ENCODE data around the gene OPCML. TPM values are rescaled to one million over a fixed set of nuclear protein-coding genes. Genes with fewer than 3 reads are reported as not detected.

Gene OPCML
- total and polyA plus RNA-seq, 2 of the 13 experiments (the other 11 are each of a cell fraction or from before 2014, with no cell fraction given) = not detected

DNA sequence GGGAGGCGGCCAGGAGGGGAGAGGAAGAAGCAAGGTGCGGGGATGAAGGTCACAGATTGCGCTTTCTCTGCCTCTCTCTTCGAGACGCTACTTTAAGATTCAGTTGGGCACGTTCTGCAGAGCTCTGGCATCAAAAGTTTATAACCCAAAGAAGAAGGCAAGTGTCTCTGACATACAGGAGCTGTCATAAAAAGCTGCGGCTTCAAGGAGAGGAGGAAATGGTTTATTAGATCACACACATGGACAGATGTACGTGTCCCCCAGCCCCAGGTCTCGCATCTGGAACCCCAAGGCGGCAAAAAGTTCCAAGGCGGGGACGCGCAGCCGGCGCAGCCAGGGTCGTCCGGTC lies 589.0 kb downstream of the OPCML start (continued):
- TF ChIP-seq SMAD1 (CRISPR knock-in tag; IDR thresholded peaks at IDR 0.05; ENCODE audit: borderline replicate concordance, low read depth) = no peak

DNA sequence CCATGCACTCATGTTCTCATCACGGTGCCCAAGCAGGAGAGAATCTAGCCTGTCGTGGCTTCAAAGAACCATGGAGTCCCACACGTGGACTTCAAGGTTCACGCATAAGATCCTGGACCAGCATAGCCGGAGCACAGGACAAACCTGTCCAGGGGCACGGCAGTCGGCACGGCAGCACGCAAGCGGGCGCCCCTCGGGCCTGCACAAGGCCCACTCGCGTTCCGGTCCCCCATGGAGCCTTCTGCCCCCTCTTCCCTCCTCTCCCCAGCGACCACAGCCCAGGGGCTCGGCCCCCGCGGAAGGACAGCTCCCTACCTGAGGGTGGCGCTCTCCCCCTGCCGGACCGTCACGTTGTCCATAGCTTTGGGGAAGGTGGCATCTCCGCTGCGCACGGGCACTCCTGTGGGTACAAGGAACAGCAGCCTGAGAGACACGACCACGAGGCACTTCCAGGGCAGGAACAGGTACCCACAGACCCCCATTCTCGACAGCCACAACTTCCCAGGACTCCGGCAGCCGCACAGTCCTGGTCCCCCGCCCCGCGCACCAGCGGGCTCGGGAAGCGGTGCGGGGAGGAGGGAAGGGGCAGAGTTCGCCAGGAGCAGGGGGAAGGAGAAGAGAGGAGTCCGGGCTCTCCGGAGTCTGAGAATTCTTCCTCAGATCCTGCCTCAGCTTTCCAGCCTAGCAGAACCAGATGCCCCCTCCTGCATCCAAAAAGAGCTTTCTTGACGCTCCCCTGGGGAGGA lies 589.5 kb downstream of the OPCML start:
- no peak overlapping the region for H3K4me2 ChIP-seq (ENCODE audit: low read depth, low read length)
- TF ChIP-seq, protein P1, sequence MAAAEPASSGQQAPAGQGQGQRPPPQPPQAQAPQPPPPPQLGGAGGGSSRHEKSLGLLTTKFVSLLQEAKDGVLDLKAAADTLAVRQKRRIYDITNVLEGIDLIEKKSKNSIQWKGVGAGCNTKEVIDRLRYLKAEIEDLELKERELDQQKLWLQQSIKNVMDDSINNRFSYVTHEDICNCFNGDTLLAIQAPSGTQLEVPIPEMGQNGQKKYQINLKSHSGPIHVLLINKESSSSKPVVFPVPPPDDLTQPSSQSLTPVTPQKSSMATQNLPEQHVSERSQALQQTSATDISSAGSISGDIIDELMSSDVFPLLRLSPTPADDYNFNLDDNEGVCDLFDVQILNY (CRISPR knock-in tag; conservative IDR thresholded peaks at IDR 0.05) = no peak
- TF ChIP-seq IKZF4 (CRISPR knock-in tag; IDR thresholded peaks at IDR 0.05; ENCODE audit: borderline replicate concordance, low read depth, not compliant biosample characterization) = no peak
- no peak for TF ChIP-seq PHF8 (CRISPR knock-in tag; IDR thresholded peaks at IDR 0.05)
- TF ChIP-seq CEBPG (CRISPR knock-in tag; IDR thresholded peaks at IDR 0.05) = no peak
- TF ChIP-seq ZNF879 (CRISPR knock-in tag; IDR thresholded peaks at IDR 0.05) = no peak
- no peak for TF ChIP-seq SIX1 (CRISPR knock-in tag; IDR thresholded peaks at IDR 0.05; ENCODE audit: borderline replicate concordance)
- TF ChIP-seq BORCS8-MEF2B (CRISPR knock-in tag; IDR thresholded peaks at IDR 0.05) = no peak
- TF ChIP-seq ZNF207 (IDR thresholded peaks at IDR 0.05; ENCODE audit: borderline replicate concordance) = no peak
- TF ChIP-seq NCOA1 (CRISPR knock-in tag; IDR thresholded peaks at IDR 0.05) = no peak
- TF ChIP-seq SP1 (IDR thresholded peaks at IDR 0.05) = no peak
- TF ChIP-seq SP1 (CRISPR knock-in tag; IDR thresholded peaks at IDR 0.05) = no peak
- TF ChIP-seq, protein P2, sequence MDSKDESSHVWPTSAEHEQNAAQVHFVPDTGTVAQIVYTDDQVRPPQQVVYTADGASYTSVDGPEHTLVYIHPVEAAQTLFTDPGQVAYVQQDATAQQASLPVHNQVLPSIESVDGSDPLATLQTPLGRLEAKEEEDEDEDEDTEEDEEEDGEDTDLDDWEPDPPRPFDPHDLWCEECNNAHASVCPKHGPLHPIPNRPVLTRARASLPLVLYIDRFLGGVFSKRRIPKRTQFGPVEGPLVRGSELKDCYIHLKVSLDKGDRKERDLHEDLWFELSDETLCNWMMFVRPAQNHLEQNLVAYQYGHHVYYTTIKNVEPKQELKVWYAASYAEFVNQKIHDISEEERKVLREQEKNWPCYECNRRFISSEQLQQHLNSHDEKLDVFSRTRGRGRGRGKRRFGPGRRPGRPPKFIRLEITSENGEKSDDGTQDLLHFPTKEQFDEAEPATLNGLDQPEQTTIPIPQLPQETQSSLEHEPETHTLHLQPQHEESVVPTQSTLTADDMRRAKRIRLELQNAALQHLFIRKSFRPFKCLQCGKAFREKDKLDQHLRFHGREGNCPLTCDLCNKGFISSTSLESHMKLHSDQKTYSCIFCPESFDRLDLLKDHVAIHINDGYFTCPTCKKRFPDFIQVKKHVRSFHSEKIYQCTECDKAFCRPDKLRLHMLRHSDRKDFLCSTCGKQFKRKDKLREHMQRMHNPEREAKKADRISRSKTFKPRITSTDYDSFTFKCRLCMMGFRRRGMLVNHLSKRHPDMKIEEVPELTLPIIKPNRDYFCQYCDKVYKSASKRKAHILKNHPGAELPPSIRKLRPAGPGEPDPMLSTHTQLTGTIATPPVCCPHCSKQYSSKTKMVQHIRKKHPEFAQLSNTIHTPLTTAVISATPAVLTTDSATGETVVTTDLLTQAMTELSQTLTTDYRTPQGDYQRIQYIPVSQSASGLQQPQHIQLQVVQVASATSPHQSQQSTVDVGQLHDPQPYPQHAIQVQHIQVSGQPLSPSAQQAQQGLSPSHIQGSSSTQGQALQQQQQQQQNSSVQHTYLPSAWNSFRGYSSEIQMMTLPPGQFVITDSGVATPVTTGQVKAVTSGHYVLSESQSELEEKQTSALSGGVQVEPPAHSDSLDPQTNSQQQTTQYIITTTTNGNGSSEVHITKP (CRISPR knock-in tag; IDR thresholded peaks at IDR 0.05; ENCODE audit: low read depth) = no peak
- no peak for TF ChIP-seq ZNF7 (CRISPR knock-in tag; IDR thresholded peaks at IDR 0.05)
- TF ChIP-seq, protein P3, sequence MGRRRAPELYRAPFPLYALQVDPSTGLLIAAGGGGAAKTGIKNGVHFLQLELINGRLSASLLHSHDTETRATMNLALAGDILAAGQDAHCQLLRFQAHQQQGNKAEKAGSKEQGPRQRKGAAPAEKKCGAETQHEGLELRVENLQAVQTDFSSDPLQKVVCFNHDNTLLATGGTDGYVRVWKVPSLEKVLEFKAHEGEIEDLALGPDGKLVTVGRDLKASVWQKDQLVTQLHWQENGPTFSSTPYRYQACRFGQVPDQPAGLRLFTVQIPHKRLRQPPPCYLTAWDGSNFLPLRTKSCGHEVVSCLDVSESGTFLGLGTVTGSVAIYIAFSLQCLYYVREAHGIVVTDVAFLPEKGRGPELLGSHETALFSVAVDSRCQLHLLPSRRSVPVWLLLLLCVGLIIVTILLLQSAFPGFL (CRISPR knock-in tag; IDR thresholded peaks at IDR 0.05) = no peak

More for the DNA sequence above, 589.5 kb downstream of the OPCML start:
- WGBS (ENCODE audit: low lambda C conversion rate) = 33% methylated on average over 18 of the region's 42 CpGs
- Histone ChIP-seq H3K9ac (ENCODE audit: insufficient read depth, low read depth, low read length) (no peak overlapping the region), H4K20me1 (ENCODE audit: insufficient read depth, low read length) (no peaks in the 10 kb centered on the region), H3K9me3 (ENCODE audit: low read length) (no peaks in the 10 kb centered on the region), H3K4me1 (ENCODE audit: insufficient read depth, low read length) (no peaks in the 10 kb centered on the region), H3K27me3 (ENCODE audit: control insufficient read depth in 1 of 2, insufficient read depth in 2 of 2, low read length in 2 of 2) (peaks cover 0 to 7% of the 10 kb centered on the region in 2 experiments; a peak in 1 of 5 replicates), H2AFZ (ENCODE audit: low read length) (no peak overlapping the region), H3K36me3 (replicated peaks in 1 of 2; ENCODE audit: control insufficient read depth in 1 of 2, insufficient read depth in 2 of 2, low read length in 2 of 2) (no peaks in the 10 kb centered on the region), H3K27ac (ENCODE audit: extremely low read length, insufficient read depth, low read length) (no peak overlapping the region), H3K4me3 (replicated peaks in 1 of 3; ENCODE audit: insufficient read depth in 1 of 3, low read depth in 2 of 3, low read length in 3 of 3) (no peak overlapping the region), H3K79me2 (ENCODE audit: insufficient read depth, low read length) (no peaks in the 10 kb centered on the region)
- ChIA-PET CTCF (ENCODE audit: low intra/inter-chr PET ratio, low total read pairs) (no interaction called here), POLR2A (no interaction called here)
- intact Hi-C loops (cut with micrococcal nuclease; ENCODE audit: unreplicated experiment) = no loop called here
- FAIRE-seq (no peak), DNase-seq (ENCODE audit: low spot score) (no peak), ATAC-seq (no peak)
- no TSS peak for BruUV-seq (replicated peaks)
- in situ Hi-C loops (cut with HindIII; ENCODE audit: extremely low pct_ligation_motif_present, low pct_unique_long_range_greater_than_20kb) = loop anchor here (25.0 kb wide), 1 partner anchor 1080 kb away; no protein-coding TSS in a partner anchor

Data from HepG2 (cell line).